ENCODE measurements around the gene BANK1. TPM values are rescaled to one million over a fixed set of nuclear protein-coding genes. Genes with fewer than 3 reads are reported as not detected.

Gene BANK1
- total and polyA plus RNA-seq, 5 experiments from 2014 or later: 0.40 to 13.4 (median 5.8) TPM; not detected in 1

GRCh38 chr4:102094481-102094880 is 304.0 kb downstream of the BANK1 start:
- H3K9me3 Mint-ChIP-seq: peaks cover 0 to 3% (median 0%) of the 10 kb centered on the region in 9 donors
- DNase-seq (no peak), ATAC-seq (no peak)
- H3K36me3 Mint-ChIP-seq: no peaks in the 10 kb centered on the region
- POLR2A ChIA-PET: no interaction called here
- no peak overlapping the region for H3K4me3 Mint-ChIP-seq
- H3K27me3 Mint-ChIP-seq: peaks cover 0 to 3% (median 2%) of the 10 kb centered on the region in 5 donors
- H3K4me1 Mint-ChIP-seq: no peaks in the 10 kb centered on the region
- no peak overlapping the region for H3K27ac Mint-ChIP-seq

GRCh38 chr4:102103368-102103767 is 312.8 kb downstream of the BANK1 start:
- peaks cover 20 to 47% (median 29%) of the 10 kb centered on the region in 9 donors for H3K9me3 Mint-ChIP-seq
- no peak overlapping the region for H3K4me3 Mint-ChIP-seq
- POLR2A ChIA-PET: no interaction called here
- no peaks in the 10 kb centered on the region for H3K27me3 Mint-ChIP-seq
- no peak for DNase-seq
- H3K4me1 Mint-ChIP-seq: no peaks in the 10 kb centered on the region
- no peak for ATAC-seq
- peaks cover 0 to 22% (median 4%) of the 10 kb centered on the region in 3 donors for H3K36me3 Mint-ChIP-seq
- no peak overlapping the region for H3K27ac Mint-ChIP-seq

DNA sequence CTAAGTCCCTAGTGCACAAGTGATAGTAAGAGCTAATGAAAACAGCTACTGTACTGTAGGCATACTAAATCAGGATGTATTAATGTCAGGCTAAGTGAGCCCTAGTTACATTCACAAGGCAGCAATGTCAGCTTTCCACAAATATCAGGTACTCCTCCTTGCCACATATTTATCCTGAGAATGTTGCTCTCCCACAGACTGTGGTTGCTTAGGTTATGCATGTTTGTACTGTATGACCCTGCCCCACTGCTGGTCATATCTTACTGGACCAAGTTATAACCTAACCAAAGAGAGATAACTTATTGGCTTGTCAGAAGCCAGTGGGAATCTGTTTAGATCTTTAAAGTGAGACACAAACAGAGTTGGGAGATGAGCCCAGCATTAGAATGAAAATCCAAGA is 313.7 kb downstream of the BANK1 start:
- H3K4me3 Mint-ChIP-seq: no peak overlapping the region
- H3K27me3 Mint-ChIP-seq: peaks cover 0 to 8% (median 0%) of the 10 kb centered on the region in 5 donors
- H3K4me1 Mint-ChIP-seq: no peaks in the 10 kb centered on the region
- DNase-seq: no peak
- peaks cover 0 to 22% (median 4%) of the 10 kb centered on the region in 3 donors for H3K36me3 Mint-ChIP-seq
- H3K27ac Mint-ChIP-seq: no peak overlapping the region
- H3K9me3 Mint-ChIP-seq: peaks cover 23 to 54% (median 38%) of the 10 kb centered on the region in 9 donors
- no peak for ATAC-seq
- POLR2A ChIA-PET: no interaction called here

GRCh38 chr4:102105983-102106382 is 315.5 kb downstream of the BANK1 start:
- H3K9me3 Mint-ChIP-seq: peaks cover 24 to 58% (median 39%) of the 10 kb centered on the region in 9 donors
- DNase-seq (no peak), ATAC-seq (no peak)
- POLR2A ChIA-PET: no interaction called here
- H3K27ac Mint-ChIP-seq: no peak overlapping the region
- peaks cover 0 to 9% (median 1%) of the 10 kb centered on the region in 5 donors for H3K27me3 Mint-ChIP-seq
- peaks cover 0 to 22% (median 4%) of the 10 kb centered on the region in 3 donors for H3K36me3 Mint-ChIP-seq
- H3K4me1 Mint-ChIP-seq: no peaks in the 10 kb centered on the region
- no peak overlapping the region for H3K4me3 Mint-ChIP-seq

- H3K4me1 Mint-ChIP-seq: no peaks in the 10 kb centered on the region
- no peaks in the 10 kb centered on the region for H3K36me3 Mint-ChIP-seq
- peaks cover 0 to 5% (median 2%) of the 10 kb centered on the region in 5 donors for H3K27me3 Mint-ChIP-seq
- POLR2A ChIA-PET: no interaction called here
- no peak for DNase-seq
- H3K27ac Mint-ChIP-seq: no peak overlapping the region
- H3K9me3 Mint-ChIP-seq: peaks cover 0 to 19% (median 5%) of the 10 kb centered on the region in 9 donors
- H3K4me3 Mint-ChIP-seq: no peak overlapping the region
- no peak for ATAC-seq
Measured at GRCh38 chr4:102114118-102114630, 323.6 kb downstream of the BANK1 start.

DNA sequence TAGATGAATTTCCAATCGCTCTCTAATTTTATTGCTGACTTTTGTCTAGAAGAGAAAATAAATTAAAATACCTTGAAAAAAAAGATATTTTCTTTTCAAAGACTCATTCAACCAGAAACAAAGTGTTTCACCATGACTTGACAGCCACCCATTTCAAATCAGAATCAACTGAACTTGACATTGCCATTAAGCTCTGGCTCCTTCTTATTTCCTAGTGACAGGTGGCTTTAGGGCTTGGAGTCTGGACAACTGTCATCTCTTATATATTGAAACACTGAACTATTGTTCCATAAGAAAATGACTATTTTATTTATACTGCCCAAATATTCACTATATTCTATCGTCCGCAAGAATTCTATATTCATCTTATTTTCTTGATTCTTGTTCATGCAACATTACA is 325.6 kb downstream of the BANK1 start:
- ATAC-seq (no peak), DNase-seq (no peak)
- POLR2A ChIA-PET: no interaction called here
- Mint-ChIP-seq H3K27ac (no peak overlapping the region), H3K27me3 (peaks cover 0 to 16% (median 0%) of the 10 kb centered on the region in 5 donors), H3K4me1 (no peaks in the 10 kb centered on the region), H3K36me3 (peaks cover 0 to 6% (median 0%) of the 10 kb centered on the region in 3 donors), H3K9me3 (peaks cover 2 to 34% (median 7%) of the 10 kb centered on the region in 9 donors), H3K4me3 (no peak overlapping the region)

GRCh38 chr4:102120846-102121245 is 330.3 kb downstream of the BANK1 start:
- no peak for ATAC-seq
- H3K4me3 Mint-ChIP-seq: no peak overlapping the region
- DNase-seq: no peak
- peaks cover 1 to 17% (median 5%) of the 10 kb centered on the region in 5 donors for H3K27me3 Mint-ChIP-seq
- no peak overlapping the region for H3K27ac Mint-ChIP-seq
- peaks cover 15 to 53% (median 24%) of the 10 kb centered on the region in 9 donors for H3K9me3 Mint-ChIP-seq
- peaks cover 0 to 19% (median 4%) of the 10 kb centered on the region in 3 donors for H3K36me3 Mint-ChIP-seq
- H3K4me1 Mint-ChIP-seq: no peaks in the 10 kb centered on the region
- POLR2A ChIA-PET: no interaction called here
